Activated naive CD8-positive, alpha-beta T cell (primary cell): Measurements from ENCODE around the gene ARHGEF35.

ENCODE experiments used
- H3K27ac Mint-ChIP-seq: one replicate; pipeline ENCODE4 v1.8.0; 2021; ENCODE audit warnings: mixed read lengths
- H3K27me3 Mint-ChIP-seq: one replicate; pipeline ENCODE4 v1.8.0; 2021; ENCODE audit warnings: mixed read lengths
- H3K36me3 Mint-ChIP-seq: one replicate; pipeline ENCODE4 v1.8.0; 2021; ENCODE audit warnings: mixed read lengths
- H3K4me1 Mint-ChIP-seq: one replicate; pipeline ENCODE4 v1.8.0; 2021; ENCODE audit warnings: low read depth, mixed read lengths
- H3K4me3 Mint-ChIP-seq: one replicate; pipeline ENCODE4 v1.8.0; 2021; ENCODE audit warnings: mild to moderate bottlenecking, mixed read lengths
- H3K9me3 Mint-ChIP-seq: one replicate; pipeline ENCODE4 v1.8.0; 2021; ENCODE audit warnings: low read depth, mixed read lengths

Gene ARHGEF35

DNA sequence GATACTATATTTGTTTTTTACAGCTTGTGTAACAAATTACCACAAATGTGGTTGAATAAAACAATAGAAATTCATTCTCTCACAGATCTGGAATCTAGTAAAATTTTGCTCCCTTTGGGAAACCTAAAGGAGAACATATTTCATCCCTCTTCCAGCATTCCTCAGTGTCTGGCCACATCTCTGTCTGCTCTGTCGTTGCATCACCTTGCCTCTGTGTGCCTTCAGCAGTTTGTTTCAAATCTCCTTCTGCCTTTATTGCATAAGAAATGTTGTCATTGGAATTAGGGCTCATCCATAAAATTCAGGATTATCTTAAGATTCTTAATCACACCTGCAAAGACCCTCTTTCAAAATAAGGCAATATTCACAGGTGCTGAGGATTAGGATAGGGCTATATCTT is 58.1 kb downstream of the ARHGEF35 start:
- peaks cover 6% of the 10 kb centered on the region for H3K27me3 Mint-ChIP-seq
- H3K36me3 Mint-ChIP-seq: peaks cover 3% of the 10 kb centered on the region
- H3K4me3 Mint-ChIP-seq: no peak overlapping the region
- H3K27ac Mint-ChIP-seq: no peak overlapping the region
- H3K9me3 Mint-ChIP-seq: no peaks in the 10 kb centered on the region
- H3K4me1 Mint-ChIP-seq: no peaks in the 10 kb centered on the region
